ENCODE results near the gene SYNE4.
"Not testable (repeated sequence)": the region's sequence is repeated elsewhere in the genome, so short reads cannot be mapped to it uniquely, and the experiment has no call there.

Gene SYNE4

GRCh38 chr19:36008336-36008978 is at the start of gene SYNE4:
TSS of gene SYNE4 (minus strand) at chr19:36008813. CDS start at chr19:36008681, 132 bp downstream.
- peak; percentile 75 to 80 for DNase-seq

- DNase-seq = peak; percentile 82 to 94
Observed at GRCh38 chr19:36054733-36055686, 46.4 kb upstream of the SYNE4 start, which contains the start of gene WDR62. TSS of gene WDR62 (plus strand) at chr19:36054897. CDS start at chr19:36054972, 75 bp downstream.

- peak; percentile 95 to 98 for DNase-seq
Observed at GRCh38 chr19:36054119-36054732, 45.6 kb upstream of the SYNE4 start, which contains the start of gene THAP8. TSS of gene THAP8 (minus strand) at chr19:36054285. CDS start at chr19:36054217, 68 bp downstream.

GRCh38 chr19:36051637-36052036 is 43.0 kb upstream of the SYNE4 start:
- no peak for DNase-seq

GRCh38 chr19:36051236-36051635 is 42.6 kb upstream of the SYNE4 start:
- DNase-seq = no peak

- DNase-seq = no peak
Observed at GRCh38 chr19:36049080-36049698, 40.6 kb upstream of the SYNE4 start.

GRCh38 chr19:36047835-36048234 is 39.2 kb upstream of the SYNE4 start:
- DNase-seq = no peak

- no peak for DNase-seq
Observed at GRCh38 chr19:36046443-36047050, 37.9 kb upstream of the SYNE4 start.

GRCh38 chr19:36043952-36044351 is 35.3 kb upstream of the SYNE4 start:
- no peak for DNase-seq

- no peak for DNase-seq
Observed at GRCh38 chr19:36041831-36042230, 33.2 kb upstream of the SYNE4 start.

- DNase-seq = not testable (repeated sequence)
Observed at GRCh38 chr19:36041092-36041491, 32.5 kb upstream of the SYNE4 start.

GRCh38 chr19:36040495-36040894 is 31.9 kb upstream of the SYNE4 start:
- no peak for DNase-seq

GRCh38 chr19:36032251-36033104 is 23.9 kb upstream of the SYNE4 start, which contains the start of gene CLIP3:
TSS of gene CLIP3 (minus strand) at chr19:36032873. CDS start at chr19:36032357, 516 bp downstream.
- peak in 1 of 2 experiments; percentile 35 for DNase-seq

GRCh38 chr19:36031308-36031707 is 22.7 kb upstream of the SYNE4 start:
- DNase-seq = no peak

GRCh38 chr19:36030264-36031148 is 21.9 kb upstream of the SYNE4 start:
- peak in 1 of 2 experiments; percentile 0 for DNase-seq

GRCh38 chr19:36028313-36029041 is 19.9 kb upstream of the SYNE4 start:
- no peak for DNase-seq

- DNase-seq = no peak
Observed at GRCh38 chr19:36027696-36028095, 19.1 kb upstream of the SYNE4 start.

- DNase-seq = no peak
Observed at GRCh38 chr19:36026091-36026876, 17.7 kb upstream of the SYNE4 start.

GRCh38 chr19:36025541-36025940 is 16.9 kb upstream of the SYNE4 start:
- DNase-seq = no peak

Measured in cerebellar nuclear complex (tissue), 1 donor.